ENCODE data around the gene DENND6B.

DNA sequence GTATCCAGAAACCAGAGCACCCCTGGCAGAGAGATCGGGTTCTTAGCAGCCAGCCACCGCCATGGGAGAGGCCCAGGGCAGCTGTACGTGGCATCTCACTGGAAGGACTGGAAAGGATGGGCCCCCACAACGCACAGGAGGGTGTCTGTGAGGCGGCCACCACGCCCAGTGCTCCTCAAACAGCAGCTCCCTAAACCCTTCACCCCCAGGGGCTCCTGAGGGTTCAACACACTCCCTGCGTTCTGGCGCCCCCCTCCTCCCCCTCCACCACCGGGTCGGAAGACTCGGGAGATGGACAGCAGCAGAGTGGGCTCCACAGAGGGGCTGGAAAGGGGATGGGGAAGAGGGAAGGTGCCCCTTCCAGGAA lies 66.4 kb downstream of the DENND6B start:
- TF ChIP-seq, protein P1, sequence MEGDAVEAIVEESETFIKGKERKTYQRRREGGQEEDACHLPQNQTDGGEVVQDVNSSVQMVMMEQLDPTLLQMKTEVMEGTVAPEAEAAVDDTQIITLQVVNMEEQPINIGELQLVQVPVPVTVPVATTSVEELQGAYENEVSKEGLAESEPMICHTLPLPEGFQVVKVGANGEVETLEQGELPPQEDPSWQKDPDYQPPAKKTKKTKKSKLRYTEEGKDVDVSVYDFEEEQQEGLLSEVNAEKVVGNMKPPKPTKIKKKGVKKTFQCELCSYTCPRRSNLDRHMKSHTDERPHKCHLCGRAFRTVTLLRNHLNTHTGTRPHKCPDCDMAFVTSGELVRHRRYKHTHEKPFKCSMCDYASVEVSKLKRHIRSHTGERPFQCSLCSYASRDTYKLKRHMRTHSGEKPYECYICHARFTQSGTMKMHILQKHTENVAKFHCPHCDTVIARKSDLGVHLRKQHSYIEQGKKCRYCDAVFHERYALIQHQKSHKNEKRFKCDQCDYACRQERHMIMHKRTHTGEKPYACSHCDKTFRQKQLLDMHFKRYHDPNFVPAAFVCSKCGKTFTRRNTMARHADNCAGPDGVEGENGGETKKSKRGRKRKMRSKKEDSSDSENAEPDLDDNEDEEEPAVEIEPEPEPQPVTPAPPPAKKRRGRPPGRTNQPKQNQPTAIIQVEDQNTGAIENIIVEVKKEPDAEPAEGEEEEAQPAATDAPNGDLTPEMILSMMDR (IDR thresholded peaks at IDR 0.05; ENCODE audit: low read length), result no peak
- TF ChIP-seq EZH2 (IDR thresholded peaks at IDR 0.05; ENCODE audit: borderline replicate concordance, low read length), result no peak
